ENCODE measurements around the gene GPA33.

DNA sequence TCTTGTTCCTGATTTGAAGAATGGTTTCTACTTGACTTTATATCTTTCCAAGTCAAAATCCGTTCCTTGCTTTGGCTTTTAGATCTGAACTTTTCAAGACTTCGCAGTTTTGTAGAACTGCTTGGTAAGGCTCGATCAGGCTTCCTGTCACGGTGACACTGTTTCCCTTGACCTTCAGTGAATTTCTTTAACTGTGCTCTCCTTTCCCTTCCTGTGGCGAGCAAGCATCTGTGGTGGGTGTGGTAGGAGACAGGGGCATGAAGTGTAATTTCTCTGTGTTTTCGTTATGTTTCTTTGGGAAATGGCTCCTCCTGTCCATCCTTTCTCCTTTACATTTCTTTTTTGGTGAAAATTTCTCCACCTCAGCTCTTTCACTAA is 14.1 kb upstream of the GPA33 start:
- TF ChIP-seq, protein P1, sequence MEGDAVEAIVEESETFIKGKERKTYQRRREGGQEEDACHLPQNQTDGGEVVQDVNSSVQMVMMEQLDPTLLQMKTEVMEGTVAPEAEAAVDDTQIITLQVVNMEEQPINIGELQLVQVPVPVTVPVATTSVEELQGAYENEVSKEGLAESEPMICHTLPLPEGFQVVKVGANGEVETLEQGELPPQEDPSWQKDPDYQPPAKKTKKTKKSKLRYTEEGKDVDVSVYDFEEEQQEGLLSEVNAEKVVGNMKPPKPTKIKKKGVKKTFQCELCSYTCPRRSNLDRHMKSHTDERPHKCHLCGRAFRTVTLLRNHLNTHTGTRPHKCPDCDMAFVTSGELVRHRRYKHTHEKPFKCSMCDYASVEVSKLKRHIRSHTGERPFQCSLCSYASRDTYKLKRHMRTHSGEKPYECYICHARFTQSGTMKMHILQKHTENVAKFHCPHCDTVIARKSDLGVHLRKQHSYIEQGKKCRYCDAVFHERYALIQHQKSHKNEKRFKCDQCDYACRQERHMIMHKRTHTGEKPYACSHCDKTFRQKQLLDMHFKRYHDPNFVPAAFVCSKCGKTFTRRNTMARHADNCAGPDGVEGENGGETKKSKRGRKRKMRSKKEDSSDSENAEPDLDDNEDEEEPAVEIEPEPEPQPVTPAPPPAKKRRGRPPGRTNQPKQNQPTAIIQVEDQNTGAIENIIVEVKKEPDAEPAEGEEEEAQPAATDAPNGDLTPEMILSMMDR (IDR thresholded peaks at IDR 0.05): no peak
- no peak for TF ChIP-seq POLR2A (IDR thresholded peaks at IDR 0.05)
